Measurements from ENCODE around the gene CHTOP. TPM values are rescaled to one million over a fixed set of nuclear protein-coding genes. Genes with fewer than 3 reads are reported as not detected.

Gene CHTOP
- total RNA-seq, 2 donors from 2014 or later: 82.0 to 82.4 TPM

- ATAC-seq (no peak), DNase-seq (no peak)
- Mint-ChIP-seq H3K27me3 (peaks cover 11% of the 10 kb centered on the region), H3K4me3 (no peak within 1 kb of the TSS), H3K4me1 (peaks cover 3% of the 10 kb centered on the region), H3K27ac (no peak within 1 kb of the TSS), H3K36me3 (ENCODE audit: low read depth) (no peaks in the 10 kb centered on the region)
- H3K9me3 ChIP-seq (ENCODE audit: control insufficient read depth, low read length, poor library complexity, severe bottlenecking): no peaks in the 10 kb centered on the region
Observed at GRCh38 chr1:153616144-153616916, 17.5 kb upstream of the CHTOP start, which contains the start of gene S100A14. TSS of gene S100A14 (minus strand) at chr1:153616325. CDS start at chr1:153615858, 467 bp downstream.

- no peak overlapping the region for H3K27ac Mint-ChIP-seq
- no peak for DNase-seq
- peaks cover 6% of the 10 kb centered on the region for H3K27me3 Mint-ChIP-seq
- ATAC-seq: no peak
- no peaks in the 10 kb centered on the region for H3K9me3 ChIP-seq (ENCODE audit: control insufficient read depth, low read length, poor library complexity, severe bottlenecking)
- no peaks in the 10 kb centered on the region for H3K4me1 Mint-ChIP-seq
- H3K4me3 Mint-ChIP-seq: no peak overlapping the region
- no peaks in the 10 kb centered on the region for H3K36me3 Mint-ChIP-seq (ENCODE audit: low read depth)
Observed at GRCh38 chr1:153616917-153617311, 17.0 kb upstream of the CHTOP start.

- no peak overlapping the region for H3K27ac Mint-ChIP-seq
- peak; percentile 83 for ATAC-seq
- no peaks in the 10 kb centered on the region for H3K9me3 ChIP-seq (ENCODE audit: control insufficient read depth, low read length, poor library complexity, severe bottlenecking)
- no peaks in the 10 kb centered on the region for H3K36me3 Mint-ChIP-seq (ENCODE audit: low read depth)
- H3K4me1 Mint-ChIP-seq: no peaks in the 10 kb centered on the region
- H3K4me3 Mint-ChIP-seq: no peak overlapping the region
- H3K27me3 Mint-ChIP-seq: no peaks in the 10 kb centered on the region
- peak in 2 of 3 donors; percentile 47 to 61 for DNase-seq
Observed at GRCh38 chr1:153617663-153618062, 16.2 kb upstream of the CHTOP start.

- H3K4me1 Mint-ChIP-seq: peaks cover 6% of the 10 kb centered on the region
- H3K9me3 ChIP-seq (ENCODE audit: control insufficient read depth, low read length, poor library complexity, severe bottlenecking): no peaks in the 10 kb centered on the region
- no peaks in the 10 kb centered on the region for H3K36me3 Mint-ChIP-seq (ENCODE audit: low read depth)
- no peak overlapping the region for H3K27ac Mint-ChIP-seq
- no peak overlapping the region for H3K4me3 Mint-ChIP-seq
- no peaks in the 10 kb centered on the region for H3K27me3 Mint-ChIP-seq
- ATAC-seq: no peak
- no peak for DNase-seq
Observed at GRCh38 chr1:153619171-153619570, 14.7 kb upstream of the CHTOP start.

GRCh38 chr1:153623101-153623500 is 10.8 kb upstream of the CHTOP start:
- DNase-seq (no peak), ATAC-seq (no peak)
- H3K9me3 ChIP-seq (ENCODE audit: control insufficient read depth, low read length, poor library complexity, severe bottlenecking): no peaks in the 10 kb centered on the region
- Mint-ChIP-seq H3K4me1 (peaks cover 12% of the 10 kb centered on the region), H3K27me3 (peaks cover 9% of the 10 kb centered on the region), H3K27ac (no peak overlapping the region), H3K4me3 (no peak overlapping the region), H3K36me3 (ENCODE audit: low read depth) (no peaks in the 10 kb centered on the region)

- Mint-ChIP-seq H3K27me3 (peaks cover 9% of the 10 kb centered on the region), H3K4me3 (no peak overlapping the region), H3K4me1 (peaks cover 15% of the 10 kb centered on the region), H3K36me3 (ENCODE audit: low read depth) (no peaks in the 10 kb centered on the region), H3K27ac (no peak overlapping the region)
- H3K9me3 ChIP-seq (ENCODE audit: control insufficient read depth, low read length, poor library complexity, severe bottlenecking): no peaks in the 10 kb centered on the region
- ATAC-seq: no peak
- no peak for DNase-seq
Observed at GRCh38 chr1:153624965-153625611, 8.8 kb upstream of the CHTOP start.

- no peak for ATAC-seq
- no peaks in the 10 kb centered on the region for H3K9me3 ChIP-seq (ENCODE audit: control insufficient read depth, low read length, poor library complexity, severe bottlenecking)
- Mint-ChIP-seq H3K27ac (no peak overlapping the region), H3K4me1 (peaks cover 20% of the 10 kb centered on the region), H3K36me3 (ENCODE audit: low read depth) (no peaks in the 10 kb centered on the region), H3K4me3 (no peak overlapping the region), H3K27me3 (peaks cover 9% of the 10 kb centered on the region)
- no peak for DNase-seq
Observed at GRCh38 chr1:153626477-153626903, 7.4 kb upstream of the CHTOP start.

- Mint-ChIP-seq H3K27ac (peak within 1 kb of the TSS; percentile 45), H3K4me3 (peak within 1 kb of the TSS; percentile 25), H3K36me3 (ENCODE audit: low read depth) (no peaks in the 10 kb centered on the region), H3K27me3 (peaks cover 9% of the 10 kb centered on the region), H3K4me1 (peaks cover 22% of the 10 kb centered on the region)
- ATAC-seq: no peak
- no peaks in the 10 kb centered on the region for H3K9me3 ChIP-seq (ENCODE audit: control insufficient read depth, low read length, poor library complexity, severe bottlenecking)
- DNase-seq: no peak
Observed at GRCh38 chr1:153626904-153627714, 6.8 kb upstream of the CHTOP start, which contains the start of gene S100A13. TSS of gene S100A13 (minus strand) at chr1:153627505. CDS start at chr1:153626472, 1,033 bp downstream.

- no peaks in the 10 kb centered on the region for H3K36me3 Mint-ChIP-seq (ENCODE audit: low read depth)
- DNase-seq: no peak
Observed at GRCh38 chr1:153627715-153628626, 5.9 kb upstream of the CHTOP start, which contains the start of gene S100A1. TSS of gene S100A1 (plus strand) at chr1:153628434. CDS start at chr1:153630522, 2,088 bp downstream.

GRCh38 chr1:153628638-153629342 is 5.1 kb upstream of the CHTOP start:
- no peaks in the 10 kb centered on the region for H3K36me3 Mint-ChIP-seq (ENCODE audit: low read depth)
- peaks cover 9% of the 10 kb centered on the region for H3K27me3 Mint-ChIP-seq
- H3K27ac Mint-ChIP-seq: no peak overlapping the region
- no peaks in the 10 kb centered on the region for H3K9me3 ChIP-seq (ENCODE audit: control insufficient read depth, low read length, poor library complexity, severe bottlenecking)
- ATAC-seq: no peak
- no peak overlapping the region for H3K4me3 Mint-ChIP-seq
- no peak for DNase-seq
- peaks cover 28% of the 10 kb centered on the region for H3K4me1 Mint-ChIP-seq

More at GRCh38 chr1:153627715-153628626, 5.9 kb upstream of the CHTOP start, which contains the start of gene S100A1:
- no peaks in the 10 kb centered on the region for H3K9me3 ChIP-seq (ENCODE audit: control insufficient read depth, low read length, poor library complexity, severe bottlenecking)
- Mint-ChIP-seq H3K27me3 (peaks cover 9% of the 10 kb centered on the region), H3K4me3 (peak within 1 kb of the TSS; percentile 25), H3K27ac (peak within 1 kb of the TSS; percentile 45), H3K4me1 (peaks cover 23% of the 10 kb centered on the region)
- ATAC-seq: no peak

- Mint-ChIP-seq H3K27me3 (peaks cover 9% of the 10 kb centered on the region), H3K27ac (no peak overlapping the region), H3K4me3 (no peak overlapping the region), H3K36me3 (ENCODE audit: low read depth) (peaks cover under 1% of the 10 kb centered on the region), H3K4me1 (peaks cover 28% of the 10 kb centered on the region)
- H3K9me3 ChIP-seq (ENCODE audit: control insufficient read depth, low read length, poor library complexity, severe bottlenecking): no peaks in the 10 kb centered on the region
- ATAC-seq (no peak), DNase-seq (no peak)
Observed at GRCh38 chr1:153629343-153629665, 4.6 kb upstream of the CHTOP start.

- H3K9me3 ChIP-seq (ENCODE audit: control insufficient read depth, low read length, poor library complexity, severe bottlenecking): no peaks in the 10 kb centered on the region
- Mint-ChIP-seq H3K27ac (no peak overlapping the region), H3K36me3 (ENCODE audit: low read depth) (peaks cover 2% of the 10 kb centered on the region), H3K4me3 (no peak overlapping the region), H3K4me1 (peaks cover 31% of the 10 kb centered on the region), H3K27me3 (peaks cover 9% of the 10 kb centered on the region)
- DNase-seq (no peak), ATAC-seq (no peak)
Observed at GRCh38 chr1:153629971-153630370, 3.9 kb upstream of the CHTOP start.
